GM23248 (cell line): ENCODE data around the gene SLC2A13. TPM values are rescaled to one million over a fixed set of nuclear protein-coding genes. Genes with fewer than 3 reads are reported as not detected.
"Not testable (repeated sequence)": the region's sequence is repeated elsewhere in the genome, so short reads cannot be mapped to it uniquely, and the experiment has no call there.

Experiments used
- DNase-seq: peaks from one replicate; pipeline ENCODE4 v3.0.0-alpha.2; 2015
- H2AFZ ChIP-seq: fragments of 200-600 bp; sonication (generic); 2 replicates; pipeline ENCODE4 v1.6.1; 2016; ENCODE audit warnings: antibody characterized with exemption
- H3F3A ChIP-seq: fragments of 200-600 bp; sonication (generic); 2 replicates; pipeline ENCODE4 v1.6.1; 2016; ENCODE audit warnings: mild to moderate bottlenecking, antibody characterized with exemption, mixed run types; ENCODE audit not compliant: insufficient read depth
- H3K27ac ChIP-seq: fragments of 200-600 bp; sonication (generic); 2 replicates; pipeline ENCODE4 v1.5.1; 2016; ENCODE audit warnings: mild to moderate bottlenecking
- H3K27me3 ChIP-seq: fragments of 200-600 bp; sonication (generic); replicated peaks from 2 replicates; pipeline ENCODE4 v1.6.1; 2016; ENCODE audit warnings: mild to moderate bottlenecking; ENCODE audit not compliant: insufficient read depth
- H3K36me3 ChIP-seq: fragments of 200-600 bp; sonication (generic); 2 replicates; pipeline ENCODE4 v1.6.1; 2016; ENCODE audit warnings: low read depth, mild to moderate bottlenecking
- H3K4me1 ChIP-seq: fragments of 200-600 bp; sonication (generic); 2 replicates; pipeline ENCODE4 v1.6.1; 2016; ENCODE audit warnings: mild to moderate bottlenecking; ENCODE audit not compliant: insufficient read depth
- H3K4me2 ChIP-seq: fragments of 200-600 bp; sonication (generic); one replicate; pipeline ENCODE4 v1.6.1; 2016; ENCODE audit warnings: mild to moderate bottlenecking; ENCODE audit not compliant: unreplicated experiment
- H3K4me3 ChIP-seq: fragments of 200-600 bp; sonication (generic); 2 replicates; pipeline ENCODE4 v1.5.1; 2016; ENCODE audit warnings: mild to moderate bottlenecking
- H3K79me2 ChIP-seq: fragments of 200-600 bp; sonication (generic); 2 replicates; pipeline ENCODE4 v1.6.1; 2016; ENCODE audit warnings: mild to moderate bottlenecking; ENCODE audit not compliant: insufficient read depth
- H3K9ac ChIP-seq: fragments of 200-600 bp; sonication (generic); 2 replicates; pipeline ENCODE4 v1.6.1; 2016; ENCODE audit warnings: mild to moderate bottlenecking
- H3K9me2 ChIP-seq: fragments of 200-600 bp; sonication (generic); 2 replicates; pipeline ENCODE4 v1.6.1; 2016; ENCODE audit warnings: mixed run types, mild to moderate bottlenecking, moderate library complexity; ENCODE audit not compliant: insufficient read depth
- H3K9me3 ChIP-seq: fragments of 200-600 bp; sonication (generic); one replicate; pipeline ENCODE4 v1.6.1; 2017; ENCODE audit warnings: low read depth
- H4K20me1 ChIP-seq: fragments of 200-600 bp; sonication (generic); 2 replicates; pipeline ENCODE4 v1.6.0; 2016; ENCODE audit not compliant: insufficient read depth
- EZH2 ChIP-seq: fragments of 200-600 bp; sonication (generic); IDR thresholded peaks from 2 replicates; pipeline ENCODE4 v1.6.1; 2018; ENCODE audit warnings: antibody characterized with exemption, mild to moderate bottlenecking; ENCODE audit not compliant: insufficient read depth, poor library complexity, severe bottlenecking
- EZH2phosphoT487 ChIP-seq: fragments of 200-600 bp; sonication (generic); IDR thresholded peaks from 2 replicates; pipeline ENCODE4 v1.6.1; 2018; ENCODE audit warnings: antibody characterized with exemption, moderate library complexity, mild to moderate bottlenecking, low read depth; ENCODE audit not compliant: insufficient read depth
- WGBS, 2 experiments: methylation state at CpG; one replicate each; pipeline ENCODE4 v1.1.6; 2015 to 2017; ENCODE audit warnings: low lambda C conversion rate in 2 of 2, low coverage in 1 of 2; ENCODE audit errors: missing lambda C conversion rate in 2 of 2; 5-methylcytosine and 5-hydroxymethylcytosine counted together
- in situ Hi-C: fragments of 300-500 bp; cut with MboI; formaldehyde crosslinking; loops from 2 replicates; pipeline ENCODE4 v1.15.0; 2020
- polyA plus RNA-seq: library from polyadenylated mRNA; unstranded; fragments of >200 nt; fragmentation: Nextera tagmentation; extraction: Ambion mirVana; gene quantifications from 2 replicates; pipeline ENCODE4 v1.2.1, GENCODE V29; 2016
- total RNA-seq: library from RNA; depleted of rRNA; stranded (reverse); fragments of >200 nt; shearing (Covaris generic); gene quantifications from 2 replicates; pipeline ENCODE4 v1.2.3, GENCODE V29; 2014

Gene SLC2A13
- total and polyA plus RNA-seq, 2 experiments from 2014 or later: 3.3 to 9.2 TPM

GRCh38 chr12:40055776-40056175 lies 50.1 kb downstream of the SLC2A13 start:
- no peaks in the 10 kb centered on the region for H3K36me3 ChIP-seq
- H3F3A ChIP-seq: peaks cover 7% of the 10 kb centered on the region; the same call in 1 of the 2 replicates
- no peaks in the 10 kb centered on the region for H3K9me3 ChIP-seq
- no peak for DNase-seq
- no peaks in the 10 kb centered on the region for H4K20me1 ChIP-seq
- H3K27ac ChIP-seq: no peak overlapping the region
- H3K27me3 ChIP-seq: no peaks in the 10 kb centered on the region
- H3K9me2 ChIP-seq: no peaks in the 10 kb centered on the region
- TF ChIP-seq EZH2 (no peak), EZH2phosphoT487 (no peak)
- H3K4me1 ChIP-seq: peaks cover 20% of the 10 kb centered on the region
- no peak overlapping the region for H2AFZ ChIP-seq
- no peak overlapping the region for H3K4me3 ChIP-seq
- H3K9ac ChIP-seq: no peak overlapping the region
- in situ Hi-C loops: no loop called here
- H3K79me2 ChIP-seq: no peaks in the 10 kb centered on the region
- no peak overlapping the region for H3K4me2 ChIP-seq

- Histone ChIP-seq H3K27me3 (no peaks in the 10 kb centered on the region), H3K79me2 (no peaks in the 10 kb centered on the region), H3K36me3 (no peaks in the 10 kb centered on the region), H3K27ac (no peak overlapping the region), H3K9me2 (no peaks in the 10 kb centered on the region), H3K4me2 (peak overlapping the region; percentile 70), H3F3A (peaks cover 7% of the 10 kb centered on the region; the same call in 1 of the 2 replicates), H4K20me1 (no peaks in the 10 kb centered on the region), H3K4me3 (no peak overlapping the region), H3K9ac (no peak overlapping the region), H2AFZ (peak overlapping the region; percentile 31; the same call in 1 of the 2 replicates), H3K4me1 (peaks cover 20% of the 10 kb centered on the region), H3K9me3 (no peaks in the 10 kb centered on the region)
- peak; percentile 17 for DNase-seq
- TF ChIP-seq EZH2: no peak
- TF ChIP-seq EZH2phosphoT487: no peak
- WGBS, 2 experiments: 70 to 76% methylated on average over 3 of the region's 3 CpGs
- in situ Hi-C loops: no loop called here
These were observed 50.7 kb downstream of the SLC2A13 start for GRCh38 chr12:40055228-40055579.

- H3K36me3 ChIP-seq: no peaks in the 10 kb centered on the region
- H3K4me1 ChIP-seq: peaks cover 20% of the 10 kb centered on the region
- H3F3A ChIP-seq: peaks cover 7% of the 10 kb centered on the region; the same call in 1 of the 2 replicates
- H3K9me3 ChIP-seq: no peaks in the 10 kb centered on the region
- peak overlapping the region; percentile 31; the same call in 1 of the 2 replicates for H2AFZ ChIP-seq
- peak overlapping the region; percentile 42 for H3K9ac ChIP-seq
- DNase-seq: peak; percentile 93
- TF ChIP-seq EZH2phosphoT487 (no peak), EZH2 (no peak)
- H4K20me1 ChIP-seq: no peaks in the 10 kb centered on the region
- H3K4me2 ChIP-seq: peak overlapping the region; percentile 70
- no peaks in the 10 kb centered on the region for H3K27me3 ChIP-seq
- WGBS, 2 experiments: 9 to 10% methylated on average over 6 of the region's 6 CpGs
- H3K4me3 ChIP-seq: peak overlapping the region; percentile 19; the same call in 1 of the 2 replicates
- H3K9me2 ChIP-seq: no peaks in the 10 kb centered on the region
- H3K27ac ChIP-seq: peak overlapping the region; percentile 69
- in situ Hi-C loops: no loop called here
- H3K79me2 ChIP-seq: no peaks in the 10 kb centered on the region
These were observed 51.2 kb downstream of the SLC2A13 start for GRCh38 chr12:40054555-40055227.

GRCh38 chr12:40049268-40049667 lies 56.6 kb downstream of the SLC2A13 start:
- no peaks in the 10 kb centered on the region for H3K9me3 ChIP-seq
- H2AFZ ChIP-seq: no peak overlapping the region
- H3K36me3 ChIP-seq: no peaks in the 10 kb centered on the region
- no peaks in the 10 kb centered on the region for H3K79me2 ChIP-seq
- no peak overlapping the region for H3K4me3 ChIP-seq
- no peak for DNase-seq
- no peak overlapping the region for H3K9ac ChIP-seq
- in situ Hi-C loops: no loop called here
- H4K20me1 ChIP-seq: no peaks in the 10 kb centered on the region
- H3K27me3 ChIP-seq: no peaks in the 10 kb centered on the region
- H3K9me2 ChIP-seq: no peaks in the 10 kb centered on the region
- 86 to 92% methylated on average over 1 of the region's 1 CpG for WGBS, 2 experiments
- peaks cover 5% of the 10 kb centered on the region for H3K4me1 ChIP-seq
- no peak overlapping the region for H3K4me2 ChIP-seq
- H3K27ac ChIP-seq: no peak overlapping the region
- no peak for TF ChIP-seq EZH2phosphoT487
- TF ChIP-seq EZH2: no peak
- no peaks in the 10 kb centered on the region for H3F3A ChIP-seq

GRCh38 chr12:40047002-40047401 lies 58.9 kb downstream of the SLC2A13 start:
- H3F3A ChIP-seq, H3K36me3 ChIP-seq, H3K9me2 ChIP-seq, H4K20me1 ChIP-seq, H3K4me1 ChIP-seq, H3K27me3 ChIP-seq, H3K9me3 ChIP-seq, H3K4me2 ChIP-seq, in situ Hi-C loops, H3K9ac ChIP-seq, DNase-seq, H3K79me2 ChIP-seq, H3K4me3 ChIP-seq, H3K27ac ChIP-seq, H2AFZ ChIP-seq: not testable (repeated sequence)
- WGBS, 2 experiments: 94 to 100% methylated on average over 3 of the region's 3 CpGs
